Stimulated activated CD4-positive, alpha-beta T cell treated with anti-CD3 and anti-CD28 coated beads, Interleukin-12 subunit alpha, Interleukin-12 subunit beta, amount 100 ng/mL, for 48 hours (primary cell): ENCODE measurements around the gene SUMO4.
"Not testable (repeated sequence)": the region's sequence is repeated elsewhere in the genome, so short reads cannot be mapped to it uniquely, and the experiment has no call there.

Experiments used
- DNase-seq, 3 donors: peaks; one replicate each; pipeline ENCODE4 v3.0.0-alpha.2; 2020; ENCODE audit warnings: low read depth in 2 of 3, low spot score in 1 of 3

Gene SUMO4

DNA sequence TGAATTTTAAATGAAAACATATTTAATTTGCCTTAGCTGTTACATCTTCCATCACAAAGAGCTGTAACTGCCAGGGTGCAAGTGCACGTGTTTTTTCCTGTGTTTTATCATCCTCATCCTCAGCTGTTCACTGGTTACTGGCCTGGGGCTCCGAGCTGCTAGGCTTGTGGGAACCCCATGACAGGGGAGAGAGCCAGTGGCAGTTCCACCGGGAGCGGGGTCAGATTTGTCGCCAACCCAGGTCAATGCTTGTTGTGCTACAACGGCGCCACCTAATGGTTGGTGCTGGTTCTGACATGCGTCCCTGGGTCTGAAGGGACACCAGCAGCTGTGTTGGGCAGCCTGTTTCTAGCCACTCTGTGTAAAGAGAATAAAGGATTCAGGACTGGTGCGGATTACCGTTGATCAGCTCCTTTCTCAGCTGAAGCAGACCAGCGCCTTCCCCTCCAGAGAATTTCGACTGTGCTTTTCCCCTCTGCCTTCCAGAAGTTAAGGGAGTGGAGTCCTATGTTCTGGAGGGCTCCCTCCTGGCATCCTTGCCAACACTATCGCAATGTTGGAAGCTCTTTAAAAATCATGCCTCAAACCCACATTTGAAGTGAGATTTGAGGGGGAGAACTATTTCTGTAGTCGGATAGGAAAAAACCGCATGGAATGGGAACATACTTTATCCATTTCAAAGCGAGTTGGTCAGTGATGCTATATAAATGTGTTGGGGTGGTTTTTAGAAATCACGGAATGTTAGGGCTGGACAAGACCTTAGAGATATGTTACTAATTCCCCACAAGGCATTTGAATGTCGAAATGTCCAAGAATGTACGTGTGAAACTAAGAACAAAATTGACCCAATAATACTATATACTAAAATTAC lies 32.1 kb downstream of the SUMO4 start:
- peak; percentile 86 to 97 (median 89) for DNase-seq

DNA sequence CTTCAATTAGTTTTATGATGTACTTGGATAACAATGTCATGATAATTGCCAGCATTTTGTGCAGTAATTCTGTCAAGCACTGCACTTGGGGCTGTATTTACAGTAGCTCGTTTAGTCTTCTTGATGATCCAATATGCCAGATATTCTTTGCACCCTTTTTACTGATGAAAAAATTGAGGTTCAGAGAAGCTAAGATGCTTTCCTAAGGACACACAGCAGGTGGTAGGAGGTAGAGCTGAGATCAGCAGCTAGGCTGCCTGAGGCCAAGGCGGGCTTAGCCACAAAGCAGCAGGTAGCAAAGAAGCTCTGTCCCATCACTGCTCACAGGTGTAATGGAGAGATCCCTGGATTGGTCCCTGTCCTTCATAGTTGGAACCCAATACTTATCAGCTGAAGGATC lies 33.3 kb downstream of the SUMO4 start:
- no peak for DNase-seq

DNA sequence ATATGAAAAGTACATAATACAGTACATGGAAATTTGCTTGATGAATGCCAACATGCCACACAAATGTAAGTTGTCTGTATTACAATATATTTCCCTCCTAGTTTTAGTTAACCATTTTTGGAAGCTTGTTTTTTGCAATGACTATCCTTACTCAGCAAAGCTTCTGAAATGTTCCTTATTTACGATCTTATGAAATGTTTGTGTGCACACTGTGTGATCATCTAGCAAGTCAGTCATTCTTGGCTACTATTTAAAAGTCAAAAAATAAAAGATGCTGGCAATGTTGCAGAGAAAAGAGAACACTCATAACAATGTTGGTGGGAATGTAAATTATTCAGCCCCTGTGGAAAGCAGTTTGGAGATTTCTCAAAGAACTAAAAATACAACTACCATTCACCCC lies 33.8 kb downstream of the SUMO4 start:
- DNase-seq: no peak

DNA sequence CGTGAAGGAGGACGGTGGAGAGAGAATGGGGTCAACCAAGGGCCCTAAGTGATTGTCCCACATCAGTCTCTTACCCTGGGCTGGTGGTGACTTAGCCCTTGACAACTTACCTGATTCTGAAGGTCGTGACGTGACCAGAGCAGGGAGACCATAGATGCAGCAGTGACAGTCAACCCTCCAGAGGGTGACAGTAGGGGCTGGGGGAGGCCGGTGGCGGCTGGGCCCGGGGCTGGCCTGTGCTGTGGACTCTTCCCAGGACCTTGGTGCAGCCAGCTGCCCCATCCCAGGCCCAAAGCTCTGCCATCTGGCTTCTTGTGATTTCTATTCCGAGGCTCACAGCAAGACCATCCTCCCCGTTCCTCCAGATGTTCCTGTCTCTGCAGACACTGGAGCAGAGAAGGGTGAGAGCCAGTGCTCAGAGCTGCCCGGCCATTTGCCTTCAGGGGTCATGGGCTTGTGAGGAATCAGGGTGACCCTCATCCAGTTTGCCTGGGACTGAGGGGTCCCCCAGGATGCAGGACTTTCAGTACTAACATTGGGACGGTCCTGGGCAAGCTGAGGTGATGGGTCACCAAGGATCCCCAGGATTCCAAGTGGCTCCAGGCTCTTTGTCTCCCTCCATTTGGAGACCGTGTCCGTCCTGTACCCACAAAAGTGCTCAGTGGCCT lies 36.0 kb downstream of the SUMO4 start:
- no peak for DNase-seq

DNA sequence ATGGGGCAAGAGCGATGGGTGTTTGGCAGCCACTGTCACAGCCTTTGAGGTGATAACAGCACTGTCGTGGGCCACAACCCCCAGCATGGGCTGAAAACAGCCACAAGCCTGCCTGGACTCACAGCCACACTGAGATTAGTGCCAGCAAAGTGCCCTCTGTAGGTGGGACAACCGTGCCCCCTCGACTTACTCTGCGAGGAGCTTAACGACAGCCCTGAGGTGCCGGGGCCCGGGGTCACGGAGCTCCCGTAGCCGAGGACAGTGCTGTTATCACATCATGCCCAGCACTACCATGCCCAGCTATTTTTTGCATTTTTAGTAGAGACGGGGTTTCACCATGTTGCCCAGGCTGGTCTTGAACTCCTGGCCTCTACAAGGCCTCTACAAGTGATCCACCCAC lies 36.6 kb downstream of the SUMO4 start:
- DNase-seq: no peak

DNA sequence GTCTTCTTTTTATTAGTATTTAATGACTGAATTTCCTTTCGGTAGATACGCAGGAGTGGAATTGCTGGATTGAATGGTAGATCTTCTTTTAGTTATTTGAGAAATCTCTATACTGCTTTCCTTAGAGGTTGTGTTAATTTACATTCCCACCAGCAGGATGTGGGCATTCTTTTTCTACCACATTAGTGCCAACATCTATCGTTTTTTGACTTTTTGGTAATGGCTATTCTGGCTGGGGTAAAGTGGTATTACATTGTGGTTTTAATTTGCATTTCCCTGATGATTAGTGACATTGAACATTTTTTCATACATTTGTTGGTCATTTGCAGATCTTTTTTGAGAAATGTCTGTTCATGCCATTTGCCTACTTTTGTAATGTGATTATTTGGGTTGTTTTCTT lies 37.1 kb downstream of the SUMO4 start:
- no peak for DNase-seq

DNA sequence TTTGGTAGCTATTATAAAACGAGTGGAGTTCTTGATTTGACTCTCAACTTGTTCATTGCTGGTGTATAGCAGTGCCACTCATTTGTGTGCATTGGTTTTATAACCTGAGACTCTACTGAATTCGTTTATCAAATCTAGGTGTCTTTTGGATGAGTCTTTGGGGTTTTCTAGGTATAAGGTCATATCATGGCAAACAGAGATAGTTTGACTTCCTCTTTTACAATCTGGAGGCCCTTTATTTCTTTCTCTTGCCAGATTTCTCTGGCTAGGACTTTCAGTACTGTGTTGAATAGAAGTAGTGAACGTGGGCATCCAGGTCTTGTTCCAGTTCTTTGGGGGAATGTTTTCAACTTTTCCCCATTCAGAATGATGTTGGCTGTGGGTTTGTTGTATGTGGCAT lies 38.8 kb downstream of the SUMO4 start:
- DNase-seq: no peak

DNA sequence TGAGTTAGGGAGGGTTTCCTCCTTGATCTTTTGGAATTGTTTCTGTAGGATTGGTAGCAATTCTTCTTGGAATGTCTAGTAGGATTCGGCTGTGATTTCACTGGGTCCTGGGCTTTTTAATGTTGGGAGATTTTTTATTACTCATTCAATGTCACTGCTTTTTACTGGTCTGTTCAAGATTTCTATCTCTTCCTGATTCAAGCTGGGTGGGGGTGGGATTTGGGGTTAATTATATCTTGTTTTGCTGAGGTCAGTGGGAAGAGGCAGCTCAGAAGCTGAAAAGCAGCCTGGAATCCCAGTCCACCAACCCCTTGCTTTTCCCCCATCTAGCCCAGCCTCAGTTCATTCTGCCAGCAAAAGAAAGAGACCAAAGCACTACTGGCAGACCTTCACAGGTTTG lies 39.6 kb downstream of the SUMO4 start:
- no peak for DNase-seq

DNA sequence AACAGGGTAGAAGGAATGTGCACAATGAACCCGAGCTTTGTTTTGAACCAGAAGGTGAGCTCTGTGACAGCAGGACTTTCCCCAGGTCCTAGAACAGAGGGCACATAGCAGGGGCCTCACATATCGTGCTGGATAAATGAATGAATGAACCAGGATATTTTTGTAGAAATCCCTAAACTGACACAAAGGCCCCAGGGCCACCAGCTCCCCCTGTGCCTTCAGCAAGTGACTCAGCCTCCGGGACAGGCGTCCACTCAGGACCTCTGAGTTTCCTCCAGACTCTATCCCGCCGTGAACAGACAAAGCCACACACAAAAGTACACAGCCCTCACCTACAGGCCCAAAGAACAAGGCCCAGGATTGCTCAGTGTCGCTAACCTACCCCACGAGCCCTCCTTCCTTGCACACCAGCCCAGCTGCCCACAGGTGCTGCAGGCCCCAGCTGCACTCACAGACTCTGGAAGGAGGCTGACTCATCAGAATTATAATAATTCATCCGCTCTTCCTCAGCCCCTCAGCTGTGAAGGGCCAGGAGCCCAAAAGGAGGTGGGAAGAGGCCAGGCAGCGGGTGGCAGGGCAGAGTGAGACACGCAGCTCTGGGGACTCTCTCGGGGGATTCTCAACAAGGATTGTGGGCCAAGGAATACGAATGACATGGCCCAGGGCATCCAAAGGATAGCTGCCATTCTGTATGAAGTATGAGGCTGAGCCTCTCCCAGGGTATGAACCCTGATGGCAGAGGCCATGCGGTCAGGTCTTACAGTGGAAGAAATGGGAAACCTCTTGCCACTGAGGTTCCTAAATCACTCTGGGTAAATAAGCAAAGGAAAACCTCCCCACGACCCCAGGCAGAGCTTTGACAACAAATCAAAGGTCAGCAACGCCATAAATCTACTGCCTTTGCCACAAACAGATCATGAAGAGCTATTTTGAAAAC lies 40.9 kb downstream of the SUMO4 start:
- DNase-seq: no peak

DNA sequence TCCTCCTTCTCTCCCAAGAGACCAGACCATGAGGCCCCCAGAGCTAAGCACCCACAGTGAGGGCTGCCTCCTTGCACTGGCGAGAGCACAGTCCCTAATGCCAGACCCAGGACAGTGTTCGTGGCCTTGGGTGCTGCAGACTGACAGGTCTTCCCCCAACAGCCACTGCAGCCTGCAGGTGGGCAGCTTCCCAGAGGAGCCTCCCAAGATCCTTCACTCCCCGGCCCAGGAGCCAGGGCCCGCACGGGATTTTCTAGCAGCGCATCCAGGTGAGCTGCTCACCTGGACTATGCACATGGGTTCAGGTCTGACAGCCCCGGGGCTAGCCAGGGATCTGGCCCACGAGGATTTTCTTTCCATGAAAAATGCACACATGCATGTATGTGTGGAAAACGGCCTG lies 41.7 kb downstream of the SUMO4 start:
- DNase-seq: no peak

DNA sequence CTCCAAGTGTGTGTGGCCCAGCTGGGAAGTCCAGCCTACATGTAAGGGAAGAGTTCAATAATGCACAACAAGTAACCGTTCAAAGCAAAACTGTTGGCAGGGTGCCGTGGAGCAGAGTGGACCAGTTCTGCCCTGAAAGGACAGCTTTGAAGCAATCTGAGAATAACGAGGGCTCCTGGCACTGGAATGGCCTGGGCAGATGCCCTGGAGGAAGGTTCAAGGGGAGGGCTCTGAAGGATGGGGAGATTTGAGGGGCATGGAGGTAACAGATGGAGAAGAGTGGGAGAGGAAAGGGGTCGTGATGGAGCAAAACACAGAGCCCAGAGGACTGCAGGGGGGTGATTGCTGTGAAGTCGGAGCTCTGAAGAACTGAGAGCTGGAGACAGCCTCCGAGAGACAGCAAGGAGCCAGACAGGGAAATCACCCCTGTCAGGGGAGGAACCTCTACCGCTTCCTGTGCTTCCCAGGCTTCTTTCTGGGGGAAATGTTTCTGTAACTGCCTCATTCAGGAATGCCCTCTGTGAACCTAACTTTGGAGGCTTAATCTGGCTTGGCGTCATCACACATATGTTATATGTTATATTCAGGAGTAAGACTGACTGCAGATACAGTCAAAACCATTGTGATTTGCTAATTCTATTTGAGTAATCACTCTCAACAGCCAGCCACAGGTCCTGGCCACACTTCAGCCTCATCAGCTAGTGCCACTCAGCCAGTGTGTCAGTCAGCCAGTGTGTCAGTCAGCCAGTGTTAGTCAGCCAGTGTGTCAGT lies 43.5 kb downstream of the SUMO4 start:
- DNase-seq: no peak

DNA sequence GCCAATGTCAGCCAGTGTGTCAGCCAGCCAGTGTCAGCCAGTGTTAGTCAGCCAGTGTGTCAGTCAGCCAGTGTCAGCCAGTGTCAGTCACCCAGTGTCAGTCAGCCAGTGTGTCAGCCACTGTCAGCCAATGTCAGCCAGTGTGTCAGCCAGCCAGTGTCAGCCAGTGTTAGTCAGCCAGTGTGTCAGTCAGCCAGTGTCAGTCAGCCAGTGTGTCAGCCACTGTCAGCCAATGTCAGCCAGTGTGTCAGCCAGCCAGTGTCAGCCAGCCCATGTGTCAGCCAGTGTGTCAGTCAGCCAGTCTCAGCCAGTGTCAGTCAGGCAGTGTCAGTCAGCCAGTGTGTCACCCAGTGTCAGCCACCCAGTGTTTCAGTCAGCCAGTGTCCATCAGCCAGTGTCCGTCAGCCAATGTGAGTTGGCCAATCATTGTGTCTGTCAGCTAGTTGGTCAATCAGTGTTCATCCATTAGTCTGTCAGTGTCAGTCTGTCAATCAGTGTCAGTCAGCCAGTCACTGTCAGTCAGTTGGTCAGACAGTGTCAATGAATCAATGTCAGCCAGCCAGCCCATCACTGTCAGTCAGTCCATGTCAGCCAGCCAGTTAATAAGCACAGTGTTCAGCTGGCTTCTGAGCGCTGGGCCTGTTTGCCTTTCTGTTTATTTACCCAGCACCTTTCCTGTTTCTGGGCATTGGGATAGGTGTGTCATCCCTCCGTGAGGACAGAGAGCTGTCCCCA lies 44.5 kb downstream of the SUMO4 start:
- not testable (repeated sequence) for DNase-seq

DNA sequence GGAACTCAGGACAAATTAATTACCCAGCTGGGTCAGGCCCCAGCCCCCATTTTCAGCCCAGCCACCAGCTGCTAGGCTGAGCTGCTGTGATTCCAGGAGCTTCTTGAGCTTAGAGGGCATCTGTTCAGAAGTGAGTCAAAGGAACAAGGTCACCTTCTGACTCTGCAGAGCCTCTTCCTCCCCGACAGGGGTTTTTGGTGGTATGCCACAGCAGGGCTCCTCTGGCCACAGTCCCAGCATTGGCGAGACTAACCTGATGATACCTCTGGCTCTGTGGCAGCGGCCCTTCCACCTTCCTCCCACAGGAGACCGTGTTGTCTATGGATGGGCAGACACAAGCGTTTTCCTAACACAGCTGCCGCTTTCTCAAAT lies 45.0 kb downstream of the SUMO4 start:
- no peak for DNase-seq

DNA sequence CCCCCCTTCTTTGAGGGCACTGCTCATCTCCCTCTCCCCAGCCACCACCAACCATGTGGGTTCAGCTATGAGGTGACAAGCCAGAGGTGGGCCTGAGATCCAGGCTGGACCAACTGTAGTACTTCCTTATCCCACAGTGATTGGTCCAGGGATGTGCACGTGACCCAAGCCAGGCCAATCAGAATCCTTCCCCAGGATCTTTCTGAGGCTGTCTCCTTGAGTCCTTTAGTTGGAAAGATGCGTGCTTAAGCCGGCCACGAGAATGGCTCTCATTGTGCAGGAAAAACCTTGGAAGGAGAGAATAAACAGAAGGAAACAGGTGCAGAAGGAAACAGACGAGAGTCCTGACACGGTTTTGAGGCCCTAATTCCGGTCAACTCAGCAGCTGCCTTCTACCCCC lies 45.5 kb downstream of the SUMO4 start:
- no peak for DNase-seq

DNA sequence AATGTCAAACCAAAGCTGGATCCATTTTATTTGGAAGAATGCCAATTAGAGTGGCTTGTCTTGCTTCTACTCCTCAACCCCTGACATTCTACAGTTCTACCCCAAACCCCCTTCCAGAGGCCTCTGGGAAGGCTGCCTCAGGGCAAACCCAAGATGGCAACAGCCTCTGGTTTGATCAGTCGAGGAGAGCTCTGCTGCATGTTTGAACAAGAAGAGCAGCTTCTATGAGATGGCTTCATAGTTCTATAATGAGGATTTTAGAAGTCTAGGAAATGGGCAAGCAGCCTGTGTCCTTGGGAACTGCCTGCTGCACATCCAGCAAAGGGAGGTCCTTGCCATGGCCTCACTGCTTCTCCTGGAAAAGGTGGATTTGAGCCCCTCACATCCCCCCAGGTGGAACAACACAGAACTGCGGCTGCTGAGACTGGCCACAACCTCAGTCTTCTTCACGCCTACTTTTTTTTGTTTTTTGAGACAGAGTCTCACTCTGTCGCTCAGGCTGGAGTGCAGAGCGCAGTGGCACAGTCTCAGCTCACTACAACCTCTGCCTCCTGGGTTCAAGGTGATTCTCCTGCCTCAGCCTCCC lies 46.8 kb downstream of the SUMO4 start:
- DNase-seq: no peak

DNA sequence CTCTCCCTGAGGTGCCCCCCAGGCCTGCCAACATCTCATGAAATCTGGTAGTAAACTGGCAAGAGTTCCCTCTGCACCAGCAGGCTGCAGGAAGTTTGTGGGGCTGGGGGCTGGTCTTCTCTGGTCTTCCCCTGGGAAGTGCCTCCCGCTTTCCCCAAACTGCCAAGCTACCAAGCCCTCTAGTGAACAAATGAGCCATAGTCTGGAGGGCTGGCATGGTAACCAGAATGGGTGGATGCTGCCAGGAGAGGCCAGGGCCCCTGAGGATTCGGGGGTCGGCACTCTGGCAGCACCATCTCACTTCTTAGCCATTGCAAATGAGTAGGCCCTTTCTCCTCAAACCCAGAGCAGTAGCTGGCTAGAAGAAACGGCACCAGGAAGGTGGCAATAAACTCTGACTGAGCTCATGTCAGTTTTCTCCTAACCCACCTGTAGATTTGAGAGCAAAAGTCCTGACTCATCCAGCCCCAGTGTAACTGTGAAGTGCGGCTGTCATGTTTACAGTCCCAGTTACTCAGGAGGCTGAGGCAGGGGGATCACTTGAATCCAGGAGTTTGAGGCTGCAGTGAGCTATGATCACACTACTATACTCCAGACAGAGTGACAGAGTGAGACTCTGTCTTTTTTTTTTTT lies 48.9 kb downstream of the SUMO4 start:
- no peak for DNase-seq

DNA sequence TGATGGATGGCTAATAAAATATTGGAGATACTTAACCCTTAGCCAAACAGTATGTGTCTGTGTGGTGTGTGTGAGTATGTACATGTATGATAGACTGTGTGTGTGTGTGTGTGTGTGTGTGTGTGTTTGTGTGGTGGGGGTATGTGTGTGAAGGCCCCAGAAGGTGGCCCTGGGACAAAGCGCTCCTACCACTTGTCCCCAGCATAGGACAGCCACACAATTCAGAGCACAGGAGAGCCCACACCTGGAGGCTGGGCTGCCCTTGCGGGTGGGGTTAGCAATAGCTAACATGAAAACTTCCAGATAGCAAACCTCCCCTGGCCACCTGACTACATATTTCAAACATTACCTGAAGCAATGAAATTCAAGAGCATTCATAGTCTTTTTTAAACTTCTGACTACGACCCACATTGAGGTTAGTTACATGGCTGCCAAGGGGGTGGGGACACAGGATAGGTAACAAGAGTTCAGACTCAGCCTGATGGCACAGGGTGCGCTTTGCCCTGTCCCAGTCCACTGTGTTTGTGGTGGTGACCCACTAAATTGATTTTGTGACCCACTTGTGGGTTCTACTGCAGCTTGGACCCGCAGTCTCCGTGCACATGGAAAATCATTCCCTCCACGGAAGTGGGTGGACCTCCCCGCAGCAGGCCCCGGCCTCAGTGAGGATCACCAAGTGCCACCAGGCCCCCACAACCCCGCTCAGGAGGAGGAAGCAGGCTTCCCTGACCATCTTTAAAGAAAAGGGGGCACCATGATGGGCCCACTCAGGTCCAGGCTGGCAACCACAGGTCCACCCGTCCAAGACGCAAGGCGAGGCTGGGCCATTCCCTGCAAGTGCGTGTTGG lies 50.0 kb downstream of the SUMO4 start:
- DNase-seq: no peak
